Measurements from ENCODE around the gene AK5. TPM values are rescaled to one million over a fixed set of nuclear protein-coding genes. Genes with fewer than 3 reads are reported as not detected.

AK5 gene
- total RNA-seq, 4 donors from 2014 or later, result 1.1 to 2.1 (median 1.2) TPM; not detected in 1

- H3K27ac ChIP-seq, result no peak overlapping the region
- 79% methylated on average over 6 of the region's 6 CpGs for WGBS
- DNase-seq (ENCODE audit: low spot score in 2 of 2), result no peak
- no peak overlapping the region for H3K4me3 ChIP-seq
- TF ChIP-seq POLR2A (IDR thresholded peaks at IDR 0.05) (no peak), EP300 (IDR thresholded peaks at IDR 0.05) (no peak), CTCF (IDR thresholded peaks at IDR 0.05) (no peak), POLR2AphosphoS5 (IDR thresholded peaks at IDR 0.05) (no peak)
- H3K27me3 ChIP-seq, result no peaks in the 10 kb centered on the region
- no peaks in the 10 kb centered on the region for H3K4me1 ChIP-seq
- no peaks in the 10 kb centered on the region for H3K9me3 ChIP-seq
- no peaks in the 10 kb centered on the region for H3K36me3 ChIP-seq
These were observed 117.6 kb downstream of the AK5 start for GRCh38 chr1:77399250-77400086.

- no peak overlapping the region for H3K4me3 ChIP-seq
- H3K27ac ChIP-seq, result no peak overlapping the region
- H3K36me3 ChIP-seq, result no peaks in the 10 kb centered on the region
- H3K9me3 ChIP-seq, result no peaks in the 10 kb centered on the region
- TF ChIP-seq EP300 (IDR thresholded peaks at IDR 0.05) (no peak), POLR2AphosphoS5 (IDR thresholded peaks at IDR 0.05) (no peak), CTCF (IDR thresholded peaks at IDR 0.05) (no peak), POLR2A (IDR thresholded peaks at IDR 0.05) (no peak)
- DNase-seq (ENCODE audit: low spot score in 2 of 2), result no peak
- 71% methylated on average over 2 of the region's 2 CpGs for WGBS
- no peaks in the 10 kb centered on the region for H3K27me3 ChIP-seq
- no peaks in the 10 kb centered on the region for H3K4me1 ChIP-seq
These were observed 119.0 kb downstream of the AK5 start for GRCh38 chr1:77400781-77401180.

GRCh38 chr1:77401384-77401783, 119.6 kb downstream of the AK5 start:
- TF ChIP-seq POLR2A (IDR thresholded peaks at IDR 0.05) (no peak), POLR2AphosphoS5 (IDR thresholded peaks at IDR 0.05) (no peak), CTCF (IDR thresholded peaks at IDR 0.05) (no peak), EP300 (IDR thresholded peaks at IDR 0.05) (no peak)
- DNase-seq (ENCODE audit: low spot score in 2 of 2), result no peak
- Histone ChIP-seq H3K27me3 (no peaks in the 10 kb centered on the region), H3K9me3 (no peaks in the 10 kb centered on the region), H3K27ac (no peak overlapping the region), H3K4me3 (no peak overlapping the region), H3K4me1 (no peaks in the 10 kb centered on the region), H3K36me3 (no peaks in the 10 kb centered on the region)
- WGBS, result 81% methylated on average over 2 of the region's 2 CpGs

- DNase-seq (ENCODE audit: low spot score in 2 of 2), result no peak
- Histone ChIP-seq H3K9me3 (no peaks in the 10 kb centered on the region), H3K27me3 (no peaks in the 10 kb centered on the region), H3K36me3 (no peaks in the 10 kb centered on the region), H3K4me1 (no peaks in the 10 kb centered on the region), H3K4me3 (no peak overlapping the region), H3K27ac (no peak overlapping the region)
- TF ChIP-seq EP300 (IDR thresholded peaks at IDR 0.05) (no peak), POLR2A (IDR thresholded peaks at IDR 0.05) (no peak), POLR2AphosphoS5 (IDR thresholded peaks at IDR 0.05) (no peak), CTCF (IDR thresholded peaks at IDR 0.05) (no peak)
- WGBS, result 56% methylated on average over 4 of the region's 4 CpGs
These were observed 123.4 kb downstream of the AK5 start for GRCh38 chr1:77405186-77405585.

GRCh38 chr1:77406661-77407060, 124.8 kb downstream of the AK5 start:
- Histone ChIP-seq H3K4me1 (no peaks in the 10 kb centered on the region), H3K9me3 (no peaks in the 10 kb centered on the region), H3K36me3 (no peaks in the 10 kb centered on the region), H3K27me3 (no peaks in the 10 kb centered on the region), H3K27ac (no peak overlapping the region), H3K4me3 (no peak overlapping the region)
- DNase-seq (ENCODE audit: low spot score in 2 of 2), result no peak
- TF ChIP-seq POLR2AphosphoS5 (IDR thresholded peaks at IDR 0.05) (no peak), POLR2A (IDR thresholded peaks at IDR 0.05) (no peak), CTCF (IDR thresholded peaks at IDR 0.05) (no peak), EP300 (IDR thresholded peaks at IDR 0.05) (no peak)

All from suprapubic skin (tissue), 4 donors.